GM10266 (cell line): ENCODE results near the gene SAMD4A.

Source experiments
- DNase-seq: peaks from one replicate; pipeline ENCODE4 v3.0.0; 2012; ENCODE audit errors: extremely low spot score
- CTCF ChIP-seq: IDR thresholded peaks from 2 replicates; pipeline ENCODE4 v1.5.1; 2012; ENCODE audit warnings: mild to moderate bottlenecking, low read depth; ENCODE audit not compliant: control insufficient read depth, insufficient read depth; ENCODE audit errors: missing control alignments

The SAMD4A gene

GRCh38 chr14:54649056-54649455 is 82.1 kb downstream of the SAMD4A start:
- no peak for DNase-seq

GRCh38 chr14:54650331-54650958 is 83.5 kb downstream of the SAMD4A start:
- no peak for DNase-seq
- TF ChIP-seq CTCF: no peak

More at GRCh38 chr14:54649056-54649455, 82.1 kb downstream of the SAMD4A start:
- no peak for TF ChIP-seq CTCF

- TF ChIP-seq CTCF: no peak
- no peak for DNase-seq
Observed at GRCh38 chr14:54650959-54651351, 84.0 kb downstream of the SAMD4A start.

- no peak for DNase-seq
- no peak for TF ChIP-seq CTCF
Observed at GRCh38 chr14:54651649-54652048, 84.7 kb downstream of the SAMD4A start.

GRCh38 chr14:54652188-54652587 is 85.3 kb downstream of the SAMD4A start:
- no peak for DNase-seq
- no peak for TF ChIP-seq CTCF

GRCh38 chr14:54652605-54653052 is 85.7 kb downstream of the SAMD4A start:
- DNase-seq: no peak
- no peak for TF ChIP-seq CTCF

- TF ChIP-seq CTCF: no peak
- DNase-seq: no peak
Observed at GRCh38 chr14:54653712-54654469, 87.0 kb downstream of the SAMD4A start.
